Fibroblast of pulmonary artery (primary cell): ENCODE measurements around the gene SYNJ2.
A peak's percentile ranks its signal among the peaks of the same experiment; 100 is the strongest.

Experiments used
- DNase-seq: peaks from one replicate; pipeline ENCODE4 v3.0.0-alpha.2; 2010; ENCODE audit warnings: low read depth
- H3K4me3 ChIP-seq: replicated peaks from 2 replicates; pipeline ENCODE4 v1.5.1; 2011; ENCODE audit warnings: low read depth, mild to moderate bottlenecking, control low read depth, low read length, moderate library complexity
- TF ChIP-seq, protein P1 (sequence below): IDR thresholded peaks from 2 replicates; pipeline ENCODE4 v1.5.1; 2011; ENCODE audit warnings: mild to moderate bottlenecking, control low read depth, low read length, inconsistent platforms; ENCODE audit errors: missing control alignments

SYNJ2 gene

GRCh38 chr6:157983406-157984119, 1.9 kb downstream of the SYNJ2 start:
- TF ChIP-seq, protein P1, sequence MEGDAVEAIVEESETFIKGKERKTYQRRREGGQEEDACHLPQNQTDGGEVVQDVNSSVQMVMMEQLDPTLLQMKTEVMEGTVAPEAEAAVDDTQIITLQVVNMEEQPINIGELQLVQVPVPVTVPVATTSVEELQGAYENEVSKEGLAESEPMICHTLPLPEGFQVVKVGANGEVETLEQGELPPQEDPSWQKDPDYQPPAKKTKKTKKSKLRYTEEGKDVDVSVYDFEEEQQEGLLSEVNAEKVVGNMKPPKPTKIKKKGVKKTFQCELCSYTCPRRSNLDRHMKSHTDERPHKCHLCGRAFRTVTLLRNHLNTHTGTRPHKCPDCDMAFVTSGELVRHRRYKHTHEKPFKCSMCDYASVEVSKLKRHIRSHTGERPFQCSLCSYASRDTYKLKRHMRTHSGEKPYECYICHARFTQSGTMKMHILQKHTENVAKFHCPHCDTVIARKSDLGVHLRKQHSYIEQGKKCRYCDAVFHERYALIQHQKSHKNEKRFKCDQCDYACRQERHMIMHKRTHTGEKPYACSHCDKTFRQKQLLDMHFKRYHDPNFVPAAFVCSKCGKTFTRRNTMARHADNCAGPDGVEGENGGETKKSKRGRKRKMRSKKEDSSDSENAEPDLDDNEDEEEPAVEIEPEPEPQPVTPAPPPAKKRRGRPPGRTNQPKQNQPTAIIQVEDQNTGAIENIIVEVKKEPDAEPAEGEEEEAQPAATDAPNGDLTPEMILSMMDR = no peak
- peak overlapping the region; percentile 73 for H3K4me3 ChIP-seq
- no peak for DNase-seq

DNA sequence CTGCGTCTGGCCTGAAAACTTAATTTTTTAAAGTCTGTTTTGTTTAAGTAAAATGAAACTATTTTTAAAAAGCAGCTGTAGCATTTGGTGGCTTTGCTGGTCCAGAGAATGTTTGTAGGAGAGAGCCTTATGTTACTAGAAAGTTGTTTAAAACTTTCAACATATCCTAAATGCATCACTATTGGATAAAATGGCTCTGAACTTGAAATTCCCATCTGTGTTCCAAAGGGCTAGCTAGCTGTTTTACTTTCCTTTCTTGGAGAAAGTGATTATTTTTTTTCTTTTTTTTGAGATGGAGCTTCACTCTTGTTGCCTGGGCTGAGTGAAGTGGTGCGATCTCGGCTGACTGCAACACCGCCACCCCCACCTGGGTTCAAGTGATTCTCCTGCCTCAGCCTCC, 2.5 kb downstream of the SYNJ2 start:
- no peak overlapping the region for H3K4me3 ChIP-seq
- DNase-seq = no peak
- TF ChIP-seq, protein P1 = no peak

- H3K4me3 ChIP-seq = no peak overlapping the region
- TF ChIP-seq, protein P1 = no peak
- no peak for DNase-seq
These were observed 3.1 kb downstream of the SYNJ2 start for GRCh38 chr6:157984686-157985225.

- TF ChIP-seq, protein P1 = no peak
These were observed 3.9 kb downstream of the SYNJ2 start for GRCh38 chr6:157985378-157986155.

DNA sequence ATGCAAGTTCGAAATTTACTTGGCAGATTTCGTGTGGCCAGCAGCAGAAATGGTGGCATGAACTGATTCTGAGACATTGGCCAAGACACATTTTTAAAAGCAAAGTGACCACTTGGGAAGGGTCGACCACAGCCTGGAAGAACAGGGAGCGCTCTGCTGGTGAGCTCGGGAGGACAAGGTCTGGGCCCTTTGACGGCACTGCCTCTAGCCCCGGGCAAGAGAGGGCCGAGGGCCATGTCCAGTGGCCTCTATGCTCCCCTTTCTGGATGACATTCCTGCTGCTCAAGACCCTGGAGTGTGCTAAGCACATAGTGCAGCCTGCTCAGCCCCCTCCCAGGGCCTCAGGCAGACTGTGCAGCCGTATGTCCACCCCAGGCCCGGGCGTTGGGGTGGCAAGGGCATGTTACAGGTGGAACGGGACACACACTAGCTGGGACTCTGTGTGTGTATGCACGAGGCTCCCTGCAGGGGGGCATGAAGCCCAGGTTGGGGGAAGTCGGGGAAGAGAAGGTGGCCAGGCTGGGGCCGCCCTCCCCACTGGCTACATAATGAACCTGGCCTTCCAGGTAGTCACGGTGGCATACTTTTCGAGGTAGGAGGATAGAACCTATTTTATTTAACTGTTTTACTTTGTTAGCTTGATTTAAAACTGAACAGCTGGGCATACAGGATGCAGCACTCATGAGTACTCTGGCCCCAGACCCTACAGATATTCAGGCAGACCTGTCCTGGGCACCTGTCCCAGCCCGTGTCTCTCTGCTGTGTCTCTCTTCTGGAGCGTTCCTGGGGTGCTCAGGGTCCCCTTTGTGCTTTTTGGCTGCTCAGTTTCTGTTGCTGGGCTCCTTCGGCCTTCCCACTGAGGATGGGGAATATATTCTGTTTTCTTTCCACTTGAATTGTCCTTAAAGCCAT, 6.4 kb downstream of the SYNJ2 start:
- no peak for DNase-seq
- no peak overlapping the region for H3K4me3 ChIP-seq
- TF ChIP-seq, protein P1 = no peak

More at GRCh38 chr6:157985378-157986155, 3.9 kb downstream of the SYNJ2 start:
- no peak overlapping the region for H3K4me3 ChIP-seq
- DNase-seq = no peak

GRCh38 chr6:157988700-157989063, 7.0 kb downstream of the SYNJ2 start:
- DNase-seq = no peak
- H3K4me3 ChIP-seq = no peak overlapping the region
- TF ChIP-seq, protein P1 = no peak
